Mucosa of descending colon (tissue), 3 donors: ENCODE measurements around the gene ZNF385C. TPM values are rescaled to one million over a fixed set of nuclear protein-coding genes. Genes with fewer than 3 reads are reported as not detected.

Experiments
- ATAC-seq: fragments of 200-7000 bp; cut with Tn5 transposase; one replicate; pipeline ENCODE4 v1.9.1; 2020; ENCODE audit warnings: mild to moderate bottlenecking, moderate library complexity
- DNase-seq, 3 donors: peaks; one replicate each; pipeline ENCODE4 v3.0.0-alpha.2; 2020
- H3K36me3 ChIP-seq: fragments of 200-600 bp; one replicate; pipeline ENCODE4 v1.8.0; 2021; ENCODE audit warnings: low read depth, mild to moderate bottlenecking
- H3K4me1 ChIP-seq: fragments of 200-600 bp; one replicate; pipeline ENCODE4 v1.8.0; 2021; ENCODE audit warnings: low read depth, mild to moderate bottlenecking
- H3K4me3 ChIP-seq: fragments of 200-600 bp; one replicate; pipeline ENCODE4 v1.8.0; 2021; ENCODE audit warnings: mild to moderate bottlenecking
- H3K9me3 ChIP-seq: fragments of 200-600 bp; one replicate; pipeline ENCODE4 v1.8.0; 2021; ENCODE audit warnings: mild to moderate bottlenecking
- intact Hi-C, 2 donors: fragments of 100-400 bp; cut with DNase I in 1 of 2; cut with micrococcal nuclease in 1 of 2; formaldehyde crosslinking; loops; one replicate each; pipeline versions ENCODE4 v1.11.0 to v1.11.1; 2022; cut with DNase I, micrococcal nuclease
- total RNA-seq, 3 donors: library from RNA; stranded (reverse); fragmentation: NEBNext Ultra II Directional in 2 of 3; extraction: Animal tissue kit (Norgen Biotek cat#: 25700) in 2 of 3; gene quantifications; one replicate each; pipeline versions ENCODE4 v1.2.1 to v1.2.4, GENCODE V29; 2021 to 2023
- TF ChIP-seq, protein P1 (sequence below): fragments of 200-600 bp; IDR thresholded peaks from one replicate; pipeline ENCODE4 v1.8.0; 2022; ENCODE audit warnings: antibody characterized with exemption, mild to moderate bottlenecking
- donor health status: DM: no; HTN: no; CAD: no; lungs with moderate emphysema.
- donor health status: DM: no; HTN: no; CAD: no.
- donor health status: DM: no; HTN: yes; CAD: no.

The ZNF385C gene
- total RNA-seq, 3 donors from 2014 or later: 0.41 to 0.96 (median 0.58) TPM

DNA sequence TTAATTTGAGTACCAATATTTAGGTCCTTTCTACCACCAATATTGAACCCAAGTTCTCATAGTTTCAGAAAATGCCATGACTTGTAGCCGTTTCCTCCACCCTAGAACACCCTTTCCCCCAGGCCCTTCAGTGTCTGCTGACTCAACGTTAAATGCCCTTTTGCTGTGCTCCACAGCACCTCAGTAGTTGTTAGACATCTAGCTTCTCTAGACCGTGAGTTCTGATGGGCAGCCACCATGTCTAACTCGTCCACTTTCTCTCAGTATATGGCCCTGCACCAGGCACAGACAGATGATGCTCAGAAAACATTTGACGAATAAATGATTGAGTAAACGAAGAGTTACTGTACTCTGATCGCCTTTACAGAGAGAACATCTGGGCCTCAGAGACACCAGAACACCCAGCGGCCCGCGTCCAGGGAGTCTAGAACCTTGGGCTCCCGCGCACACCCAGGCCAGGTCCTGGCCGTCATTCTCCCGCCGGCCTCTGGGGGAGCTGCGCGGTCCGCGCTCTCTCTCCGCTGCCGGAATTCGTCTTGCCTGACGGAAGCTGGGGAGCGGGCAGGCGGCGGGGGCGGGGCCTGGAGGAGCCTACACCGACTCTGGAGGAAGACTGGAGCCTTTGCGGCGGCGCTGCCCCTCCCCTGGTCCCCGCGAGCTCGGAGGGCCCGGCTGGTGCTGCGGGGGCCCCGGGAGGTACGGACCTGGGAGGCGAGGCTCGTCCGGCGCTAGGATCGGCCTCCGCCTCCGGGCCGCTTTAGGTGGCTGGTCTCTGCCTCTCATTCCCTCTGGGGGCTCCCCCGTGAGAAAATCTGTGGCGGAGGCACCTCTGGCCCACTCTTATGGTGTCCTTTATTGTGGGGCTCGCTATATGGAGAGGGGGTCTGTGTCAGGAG is 78.5 kb downstream of the ZNF385C start, which contains the start of gene NKIRAS2:
NKIRAS2 (plus strand) TSS at position 582 of the 896 bp plus-strand sequence. CDS start 1,488 bp downstream, outside the sequence.
- Histone ChIP-seq H3K36me3 (no peaks in the 10 kb centered on the region), H3K4me3 (peak within 1 kb of the TSS; percentile 94), H3K4me1 (peaks cover 35% of the 10 kb centered on the region), H3K9me3 (no peaks in the 10 kb centered on the region)
- ATAC-seq: peak; percentile 84
- peak; percentile 95 to 98 (median 97) for DNase-seq
- TF ChIP-seq, protein P1, sequence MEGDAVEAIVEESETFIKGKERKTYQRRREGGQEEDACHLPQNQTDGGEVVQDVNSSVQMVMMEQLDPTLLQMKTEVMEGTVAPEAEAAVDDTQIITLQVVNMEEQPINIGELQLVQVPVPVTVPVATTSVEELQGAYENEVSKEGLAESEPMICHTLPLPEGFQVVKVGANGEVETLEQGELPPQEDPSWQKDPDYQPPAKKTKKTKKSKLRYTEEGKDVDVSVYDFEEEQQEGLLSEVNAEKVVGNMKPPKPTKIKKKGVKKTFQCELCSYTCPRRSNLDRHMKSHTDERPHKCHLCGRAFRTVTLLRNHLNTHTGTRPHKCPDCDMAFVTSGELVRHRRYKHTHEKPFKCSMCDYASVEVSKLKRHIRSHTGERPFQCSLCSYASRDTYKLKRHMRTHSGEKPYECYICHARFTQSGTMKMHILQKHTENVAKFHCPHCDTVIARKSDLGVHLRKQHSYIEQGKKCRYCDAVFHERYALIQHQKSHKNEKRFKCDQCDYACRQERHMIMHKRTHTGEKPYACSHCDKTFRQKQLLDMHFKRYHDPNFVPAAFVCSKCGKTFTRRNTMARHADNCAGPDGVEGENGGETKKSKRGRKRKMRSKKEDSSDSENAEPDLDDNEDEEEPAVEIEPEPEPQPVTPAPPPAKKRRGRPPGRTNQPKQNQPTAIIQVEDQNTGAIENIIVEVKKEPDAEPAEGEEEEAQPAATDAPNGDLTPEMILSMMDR: peak; percentile 97
- intact Hi-C loops: no loop called here

DNA sequence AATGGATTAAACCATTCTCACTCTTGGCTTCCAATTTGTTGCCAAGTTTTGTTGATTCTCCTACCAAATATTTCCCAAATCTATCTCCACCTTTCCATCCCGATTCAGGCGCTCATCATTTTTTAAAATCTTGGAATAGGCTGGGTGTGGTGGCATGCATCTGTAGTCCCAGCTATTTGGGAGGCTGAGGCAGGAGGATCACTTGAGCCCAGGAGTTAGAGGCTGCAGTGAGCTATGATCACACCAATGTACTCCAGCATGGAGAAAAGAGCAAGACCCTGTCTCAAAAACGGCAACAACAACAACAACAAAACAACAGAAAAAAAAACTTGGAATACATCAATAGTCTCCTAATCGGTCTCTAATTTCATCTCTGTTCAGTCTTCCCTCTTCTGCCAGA is 79.3 kb downstream of the ZNF385C start:
- DNase-seq: no peak
- H3K4me1 ChIP-seq: peaks cover 32% of the 10 kb centered on the region
- intact Hi-C loops: no loop called here
- H3K9me3 ChIP-seq: no peaks in the 10 kb centered on the region
- H3K36me3 ChIP-seq: no peaks in the 10 kb centered on the region
- TF ChIP-seq, protein P1: no peak
- no peak overlapping the region for H3K4me3 ChIP-seq
- no peak for ATAC-seq

DNA sequence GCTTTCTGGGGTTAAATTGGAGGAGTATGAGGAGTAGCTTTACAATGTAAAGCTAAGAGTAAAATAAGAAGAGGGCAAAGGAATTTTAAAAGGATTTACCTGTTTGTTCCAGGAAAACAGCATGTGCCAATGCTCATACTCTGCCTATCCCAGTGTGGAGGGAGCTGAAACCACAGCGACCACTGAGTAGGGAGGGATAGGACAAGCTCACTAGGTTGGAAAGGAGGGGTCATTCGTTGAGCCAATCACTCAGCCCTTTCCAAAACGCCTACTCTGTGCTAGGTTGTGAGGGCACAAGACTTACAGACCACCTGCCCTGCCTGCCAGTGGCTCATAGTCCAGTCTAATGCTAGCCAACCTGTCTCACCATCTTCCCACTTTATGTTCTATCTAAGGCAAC is 79.9 kb downstream of the ZNF385C start:
- no peaks in the 10 kb centered on the region for H3K36me3 ChIP-seq
- no peak overlapping the region for H3K4me3 ChIP-seq
- ATAC-seq (no peak), DNase-seq (no peak)
- intact Hi-C loops: no loop called here
- TF ChIP-seq, protein P1: no peak
- no peaks in the 10 kb centered on the region for H3K9me3 ChIP-seq
- peaks cover 32% of the 10 kb centered on the region for H3K4me1 ChIP-seq

DNA sequence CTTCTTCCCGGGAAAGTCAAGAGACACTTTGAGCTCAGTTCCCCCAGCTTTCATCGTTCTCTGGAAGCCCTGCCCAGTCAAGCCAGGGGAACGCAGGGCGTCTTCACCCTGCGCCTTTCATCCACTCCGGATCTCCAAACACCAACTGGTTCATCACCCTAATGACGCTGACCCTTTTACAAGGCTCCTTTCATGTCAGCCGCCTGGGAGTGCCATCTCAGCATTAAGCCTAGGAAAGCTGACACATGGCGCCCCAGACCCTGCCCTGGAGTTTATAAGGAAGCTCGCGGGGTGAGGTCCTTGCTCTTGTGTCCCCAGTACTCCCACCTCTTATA is 80.4 kb downstream of the ZNF385C start:
- peak; percentile 30 for ATAC-seq
- Histone ChIP-seq H3K9me3 (no peaks in the 10 kb centered on the region), H3K4me3 (peak overlapping the region; percentile 72), H3K36me3 (no peaks in the 10 kb centered on the region), H3K4me1 (peaks cover 32% of the 10 kb centered on the region)
- intact Hi-C loops: no loop called here
- TF ChIP-seq, protein P1: no peak
- peak; percentile 51 to 63 (median 56) for DNase-seq

DNA sequence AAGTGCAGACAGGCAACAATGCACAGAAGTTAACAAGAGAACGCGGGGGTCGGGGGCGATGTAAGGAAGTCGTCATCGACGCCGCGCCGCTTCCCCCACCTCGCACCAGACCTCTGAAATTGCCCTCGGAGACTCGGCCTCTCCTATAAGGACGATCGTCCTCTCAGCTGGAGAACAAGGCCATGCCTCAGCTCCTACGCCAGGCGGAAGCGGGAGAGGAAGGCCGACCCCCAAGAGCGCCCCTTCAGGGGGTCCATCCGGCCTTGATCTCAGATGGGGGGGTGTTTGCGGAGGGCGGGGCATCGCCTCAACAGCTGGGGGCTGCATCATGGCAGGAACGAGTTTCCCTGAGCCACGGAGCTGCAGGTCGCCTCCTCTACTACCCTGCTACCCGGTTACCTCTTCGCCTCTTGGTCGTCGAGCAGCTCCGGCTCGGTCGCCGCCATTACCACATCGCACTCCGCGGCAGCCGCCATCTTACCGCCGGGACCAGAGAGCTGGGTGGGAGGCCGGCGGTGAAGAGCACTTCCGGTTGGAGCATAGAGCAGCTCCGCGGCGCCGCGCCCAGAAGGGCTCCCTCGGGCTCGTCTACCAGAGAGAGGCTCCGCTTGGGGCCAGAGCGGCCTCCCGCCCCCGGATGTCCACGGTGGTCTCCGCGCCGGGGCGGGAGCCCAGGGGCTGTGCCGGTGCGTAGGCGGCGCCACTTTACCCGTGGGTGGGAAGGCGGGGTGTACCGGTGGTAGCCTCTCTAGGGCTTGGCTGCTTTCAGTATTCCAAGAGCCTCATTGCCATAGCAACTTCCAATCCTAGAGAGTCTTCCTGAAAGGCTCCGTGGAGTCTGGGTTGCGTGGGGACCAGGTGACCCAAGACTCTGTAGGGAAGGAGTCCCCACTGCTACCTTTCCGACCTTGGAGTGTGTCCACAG is 81.1 kb downstream of the ZNF385C start, which contains the start of gene DNAJC7:
DNAJC7 (minus strand) TSS at position 499 of the 925 bp plus-strand sequence; CDS start at position 476, 23 bp downstream.
- peaks cover 33% of the 10 kb centered on the region for H3K4me1 ChIP-seq
- ATAC-seq (peak; percentile 95), DNase-seq (peak; percentile 91 to 96 (median 92))
- TF ChIP-seq, protein P1: no peak
- no peaks in the 10 kb centered on the region for H3K36me3 ChIP-seq
- peak within 1 kb of the TSS; percentile 72 for H3K4me3 ChIP-seq
- intact Hi-C loops: no loop called here
- no peaks in the 10 kb centered on the region for H3K9me3 ChIP-seq
